IMR-90 (cell line): ENCODE measurements around the gene LNX1. TPM values are rescaled to one million over a fixed set of nuclear protein-coding genes. Genes with fewer than 3 reads are reported as not detected.

Experiments
- ATAC-seq: fragments of 200-7000 bp; cut with Tn5 transposase; 2 replicates; pipeline ENCODE4 v1.9.1; 2020; ENCODE audit warnings: low read depth, mild to moderate bottlenecking, moderate library complexity
- BruUV-seq: library from RNA; stranded (reverse); fragments of 400-500 nt; replicated peaks from 2 replicates; lab custom pipeline; 2021; lab: Mats Ljungman, UMichigan
- CTCF ChIA-PET: fragments of 300-600 bp; formaldehyde crosslinking; extraction: SDS; loops from one replicate; lab custom pipeline; 2021; ENCODE audit warnings: antibody characterized with exemption; lab: Yijun Ruan, JAX
- POLR2A ChIA-PET: fragments of 300-600 bp; sonication (Branson Sonifier 250); formaldehyde crosslinking; loops from one replicate; lab custom pipeline; 2022; ENCODE audit warnings: antibody characterized with exemption; ENCODE audit not compliant: unreplicated experiment; lab: Charles Lee
- DNase-seq: peaks from one replicate; pipeline ENCODE4 v3.0.0; 2013
- H2AFZ ChIP-seq: replicated peaks from 2 replicates; pipeline ENCODE3; 2013; ENCODE audit warnings: low read length, mild to moderate bottlenecking; ENCODE audit not compliant: poor library complexity
- H2AK5ac ChIP-seq: 2 replicates; pipeline ENCODE4 v1.6.1; 2013; ENCODE audit warnings: low read depth, low read length, inconsistent platforms
- H2AK9ac ChIP-seq: replicated peaks from 2 replicates; pipeline ENCODE3; 2013; ENCODE audit warnings: mild to moderate bottlenecking, low read depth, low read length, moderate library complexity; ENCODE audit not compliant: poor library complexity
- H2BK120ac ChIP-seq: 2 replicates; pipeline ENCODE4 v1.6.1; 2013; ENCODE audit warnings: low read depth, low read length, inconsistent platforms
- H2BK15ac ChIP-seq: 3 replicates; pipeline ENCODE4 v1.6.1; 2013; ENCODE audit warnings: low read depth, low read length, inconsistent platforms
- H2BK20ac ChIP-seq: 2 replicates; pipeline ENCODE4 v1.6.1; 2013; ENCODE audit warnings: low read depth, mild to moderate bottlenecking, inconsistent platforms, low read length, moderate library complexity
- H2BK5ac ChIP-seq: 2 replicates; pipeline ENCODE4 v1.6.1; 2013; ENCODE audit warnings: mild to moderate bottlenecking, low read depth, low read length, inconsistent platforms; ENCODE audit not compliant: poor library complexity, severe bottlenecking
- H3K14ac ChIP-seq: replicated peaks from 2 replicates; pipeline ENCODE4 v1.6.1; 2013; ENCODE audit warnings: low read depth, low read length, inconsistent platforms
- H3K18ac ChIP-seq: 2 replicates; pipeline ENCODE4 v1.6.1; 2013; ENCODE audit warnings: low read depth, low read length, control low read depth
- H3K23ac ChIP-seq: 2 replicates; pipeline ENCODE4 v1.6.1; 2013; ENCODE audit warnings: low read depth, low read length, inconsistent platforms
- H3K27ac ChIP-seq: 2 replicates; pipeline ENCODE4 v1.5.1; 2013; ENCODE audit warnings: mild to moderate bottlenecking, control low read depth, low read length; ENCODE audit not compliant: insufficient read depth
- H3K27me3 ChIP-seq: 2 replicates; pipeline ENCODE4 v1.6.1; 2013; ENCODE audit warnings: low read length; ENCODE audit not compliant: control insufficient read depth, insufficient read depth
- H3K36me3 ChIP-seq: 2 replicates; pipeline ENCODE4 v1.6.1; 2013; ENCODE audit warnings: low read length, mixed read lengths; ENCODE audit not compliant: control insufficient read depth, insufficient read depth
- H3K4ac ChIP-seq: 2 replicates; pipeline ENCODE4 v1.6.1; 2013; ENCODE audit warnings: low read depth, low read length, inconsistent platforms
- H3K4me1 ChIP-seq: 2 replicates; pipeline ENCODE4 v1.6.1; 2013; ENCODE audit warnings: low read length, mixed read lengths; ENCODE audit not compliant: control insufficient read depth, insufficient read depth
- H3K4me2 ChIP-seq: 2 replicates; pipeline ENCODE4 v1.6.1; 2013; ENCODE audit warnings: low read depth, mild to moderate bottlenecking, control low read depth, low read length, moderate library complexity
- H3K4me3 ChIP-seq: 2 replicates; pipeline ENCODE4 v1.5.1; 2013; ENCODE audit warnings: low read depth, mild to moderate bottlenecking, control low read depth, low read length, moderate library complexity; ENCODE audit not compliant: insufficient read depth
- H3K56ac ChIP-seq: 2 replicates; pipeline ENCODE4 v1.6.1; 2013; ENCODE audit warnings: low read length, inconsistent platforms; ENCODE audit not compliant: insufficient read depth; ENCODE audit errors: extremely low read depth
- H3K79me1 ChIP-seq, 2 experiments: 2 replicates each; pipeline ENCODE4 v1.6.1; 2013; ENCODE audit warnings: low read length in 2 of 2, inconsistent platforms in 1 of 2, low read depth in 1 of 2
- H3K9ac ChIP-seq: 2 replicates; pipeline ENCODE4 v1.6.1; 2013; ENCODE audit warnings: low read depth, low read length, control low read depth
- H3K9me1 ChIP-seq: 2 replicates; pipeline ENCODE4 v1.6.1; 2013; ENCODE audit warnings: low read length, inconsistent platforms; ENCODE audit not compliant: insufficient read depth
- H3K9me3 ChIP-seq: 2 replicates; pipeline ENCODE4 v1.6.1; 2013; ENCODE audit warnings: low read length; ENCODE audit not compliant: control insufficient read depth, insufficient read depth
- H4K20me1 ChIP-seq: 2 replicates; pipeline ENCODE4 v1.6.1; 2013; ENCODE audit warnings: low read length, inconsistent platforms; ENCODE audit not compliant: insufficient read depth
- H4K5ac ChIP-seq: 2 replicates; pipeline ENCODE4 v1.6.1; 2013; ENCODE audit warnings: mild to moderate bottlenecking, low read depth, low read length, control low read depth
- H4K8ac ChIP-seq, 2 experiments: 2 replicates each; pipeline ENCODE4 v1.6.1; 2013; ENCODE audit warnings: low read depth in 2 of 2, low read length in 2 of 2, control low read depth in 1 of 2, inconsistent platforms in 1 of 2
- H4K91ac ChIP-seq: 2 replicates; pipeline ENCODE4 v1.6.1; 2013; ENCODE audit warnings: low read depth, low read length, inconsistent platforms; ENCODE audit not compliant: insufficient read depth
- CHD1 ChIP-seq: IDR thresholded peaks from 2 replicates; pipeline ENCODE4 v1.6.1; 2012; ENCODE audit warnings: low read depth, low read length, improper control_type of control experiment
- FOS ChIP-seq: fragments of 150-350 bp; IDR thresholded peaks from 2 replicates; pipeline ENCODE4 v1.6.1; 2016; ENCODE audit warnings: low read depth, low read length
- MAZ ChIP-seq: IDR thresholded peaks from 2 replicates; pipeline ENCODE4 v1.6.1; 2012; ENCODE audit warnings: low read depth, mild to moderate bottlenecking, low read length, improper control_type of control experiment, moderate library complexity, borderline replicate concordance
- NFE2L2 ChIP-seq: fragments of 150-350 bp; IDR thresholded peaks from 2 replicates; pipeline ENCODE4 v1.6.1; 2016; ENCODE audit warnings: low read depth, mild to moderate bottlenecking, low read length
- POLR2A ChIP-seq: IDR thresholded peaks from 2 replicates; pipeline ENCODE4 v1.6.1; 2012; ENCODE audit warnings: mild to moderate bottlenecking, low read depth, low read length
- RCOR1 ChIP-seq: IDR thresholded peaks from 2 replicates; pipeline ENCODE4 v1.6.1; 2012; ENCODE audit warnings: mild to moderate bottlenecking, low read length, improper control_type of control experiment; ENCODE audit not compliant: insufficient replicate concordance
- RFX5 ChIP-seq: IDR thresholded peaks from 2 replicates; pipeline ENCODE4 v1.8.0; 2012; ENCODE audit warnings: low read depth, mild to moderate bottlenecking, low read length, moderate library complexity
- WGBS, 2 experiments: methylation state at CpG; one replicate each; pipeline versions ENCODE4 v1.1.5 to v1.1.7; 2013; ENCODE audit warnings: missing lambda C conversion rate in 2 of 2; ENCODE audit not compliant: insufficient read length in 1 of 2; ENCODE audit errors: extremely low coverage in 2 of 2; 5-methylcytosine and 5-hydroxymethylcytosine counted together
- dilution Hi-C: fragments of 300-500 bp; cut with HindIII; formaldehyde crosslinking; loops from one replicate; pipeline ENCODE4 v1.14.3; 2018; ENCODE audit warnings: low sequenced_read_pairs; ENCODE audit not compliant: unreplicated experiment
- in situ Hi-C: fragments of 300-500 bp; cut with MboI; formaldehyde crosslinking; loops from 3 replicates; pipeline ENCODE4 v1.14.3; 2019; ENCODE audit warnings: low sequenced_read_pairs, inconsistent platforms, mixed read lengths
- intact Hi-C: fragments of 100-400 bp; cut with micrococcal nuclease; formaldehyde crosslinking; loops from 2 replicates; pipeline ENCODE4 v1.10.0; 2022
- polyA plus RNA-seq, 3 experiments: library from polyadenylated mRNA; depleted of rRNA; stranded (reverse); fragments of >200 nt; gene quantifications; 2 replicates each; pipeline ENCODE4 v1.2.3, GENCODE V29; 2012; ENCODE audit warnings: low replicate concordance in 1 of 3
- total RNA-seq: library from RNA; depleted of rRNA; stranded (reverse); fragments of >200 nt; gene quantifications from 2 replicates; pipeline ENCODE4 v1.2.3, GENCODE V29; 2012

The LNX1 gene
- total and polyA plus RNA-seq, 2 of the 4 experiments (the other 2 are of a cell fraction): 0.15 to 0.36 TPM

- Histone ChIP-seq H3K79me1 (no peaks in the 10 kb centered on the region; a peak in 3 of 4 replicates), H2AK9ac (no peak overlapping the region), H3K18ac (no peak overlapping the region), H2BK120ac (no peak overlapping the region), H2BK5ac (no peak overlapping the region), H3K56ac (no peak overlapping the region), H3K9ac (no peak overlapping the region), H3K14ac (no peak overlapping the region), H3K4me3 (no peak overlapping the region), H3K4ac (no peak overlapping the region), H2AFZ (no peak overlapping the region), H2BK15ac (no peak overlapping the region), H4K20me1 (no peaks in the 10 kb centered on the region), H3K4me2 (no peak overlapping the region), H4K5ac (no peak overlapping the region), H3K27ac (no peak overlapping the region), H3K9me3 (no peaks in the 10 kb centered on the region), H3K23ac (no peak overlapping the region), H2AK5ac (no peak overlapping the region), H4K8ac (no peak overlapping the region), H3K27me3 (no peaks in the 10 kb centered on the region), H3K9me1 (no peaks in the 10 kb centered on the region; the same call in 1 of the 2 replicates), H3K36me3 (no peaks in the 10 kb centered on the region; the same call in 1 of the 2 replicates), H3K4me1 (0 out of 2 replicates have a peak, but pooled peaks cover 1% of the 10 kb centered on the region), H4K91ac (no peak overlapping the region), H2BK20ac (no peak overlapping the region)
- BruUV-seq: no TSS peak
- ChIA-PET POLR2A (no interaction called here), CTCF (interaction anchor here (1.3 kb wide), 1 partner anchor 25 kb away, joined by 4 read pairs; no protein-coding TSS in a partner anchor)
- WGBS, 2 experiments: 33% methylated on average over 1 of the region's 2 CpGs; no CpG with 5 or more reads in 1 of the 2 experiments
- no peak for TF ChIP-seq MAZ
- TF ChIP-seq FOS: no peak
- no peak for TF ChIP-seq RCOR1
- no peak for TF ChIP-seq POLR2A
- TF ChIP-seq NFE2L2: no peak
- TF ChIP-seq RFX5: no peak
- no peak for TF ChIP-seq CHD1
- in situ Hi-C loops (no loop called here), dilution Hi-C loops (no loop called here), intact Hi-C loops (no loop called here)
- ATAC-seq: peak; percentile 29
- peak; percentile 31 for DNase-seq
Observed at GRCh38 chr4:53465281-53465680, 126.0 kb downstream of the LNX1 start.
